ENCODE data around the gene OLFM1. TPM values are rescaled to one million over a fixed set of nuclear protein-coding genes. Genes with fewer than 3 reads are reported as not detected.

OLFM1 gene
- total RNA-seq, 2 donors from 2014 or later: 11.0 to 23.2 TPM

DNA sequence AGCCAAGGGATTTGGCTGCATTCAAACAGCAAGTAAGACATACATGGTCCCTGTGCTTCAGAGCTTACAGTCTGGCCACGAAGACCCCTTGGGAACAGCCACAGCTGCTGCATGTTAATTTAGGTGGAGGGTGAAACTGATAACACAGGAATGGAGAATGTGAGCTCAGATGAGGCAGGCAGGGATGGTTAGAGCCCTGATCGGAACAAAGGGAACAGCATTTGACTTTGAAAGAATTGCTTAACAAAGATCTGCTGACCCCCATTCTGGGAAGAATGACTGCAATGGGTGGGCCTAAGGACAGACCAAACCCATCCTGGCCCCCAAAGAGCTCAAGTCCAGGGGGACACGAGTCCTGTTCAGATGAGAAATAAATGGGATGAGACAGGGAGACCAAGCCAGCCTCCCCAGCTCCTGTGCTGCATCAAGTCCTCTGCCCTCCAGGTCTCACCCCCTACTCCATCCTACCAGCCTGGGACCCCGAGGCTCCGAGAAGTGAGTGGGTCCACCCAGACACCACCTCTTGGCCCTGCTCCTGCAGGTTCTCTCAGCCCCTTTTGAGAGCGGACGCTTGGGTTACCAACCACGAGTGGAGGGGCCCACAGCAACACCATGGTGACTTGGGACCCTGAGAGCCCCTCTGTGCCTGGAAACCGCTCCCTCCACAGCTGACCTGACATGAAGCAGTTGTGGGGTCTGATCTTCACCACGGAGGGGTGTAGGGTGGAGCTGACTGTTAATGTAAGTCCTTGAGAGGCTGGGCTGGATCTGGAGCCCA is 50.8 kb downstream of the OLFM1 start:
- Mint-ChIP-seq H3K4me3 (no peak overlapping the region), H3K27ac (peak overlapping the region; percentile 77), H3K27me3 (ENCODE audit: insufficient read depth) (no peaks in the 10 kb centered on the region), H3K36me3 (ENCODE audit: low read depth) (no peaks in the 10 kb centered on the region), H3K9me3 (peaks cover 27% of the 10 kb centered on the region), H3K4me1 (peaks cover 14% of the 10 kb centered on the region)
- H3K4me3 ChIP-seq (ENCODE audit: low read length): peak overlapping the region; percentile 10
- H3K27ac ChIP-seq (ENCODE audit: low read depth, low read length): no peak overlapping the region
- 93 to 97% methylated on average over 5 to 10 of the region's 10 CpGs for WGBS, 2 experiments (ENCODE audit: insufficient coverage in 1 of 2, insufficient read length in 1 of 2)
- peaks cover 24% of the 10 kb centered on the region for H3K9me3 ChIP-seq (ENCODE audit: control insufficient read depth, low read length)
- no peaks in the 10 kb centered on the region for H3K27me3 ChIP-seq (ENCODE audit: control insufficient read depth, insufficient read depth, low read length, poor library complexity, severe bottlenecking)
- TF ChIP-seq, protein P1, sequence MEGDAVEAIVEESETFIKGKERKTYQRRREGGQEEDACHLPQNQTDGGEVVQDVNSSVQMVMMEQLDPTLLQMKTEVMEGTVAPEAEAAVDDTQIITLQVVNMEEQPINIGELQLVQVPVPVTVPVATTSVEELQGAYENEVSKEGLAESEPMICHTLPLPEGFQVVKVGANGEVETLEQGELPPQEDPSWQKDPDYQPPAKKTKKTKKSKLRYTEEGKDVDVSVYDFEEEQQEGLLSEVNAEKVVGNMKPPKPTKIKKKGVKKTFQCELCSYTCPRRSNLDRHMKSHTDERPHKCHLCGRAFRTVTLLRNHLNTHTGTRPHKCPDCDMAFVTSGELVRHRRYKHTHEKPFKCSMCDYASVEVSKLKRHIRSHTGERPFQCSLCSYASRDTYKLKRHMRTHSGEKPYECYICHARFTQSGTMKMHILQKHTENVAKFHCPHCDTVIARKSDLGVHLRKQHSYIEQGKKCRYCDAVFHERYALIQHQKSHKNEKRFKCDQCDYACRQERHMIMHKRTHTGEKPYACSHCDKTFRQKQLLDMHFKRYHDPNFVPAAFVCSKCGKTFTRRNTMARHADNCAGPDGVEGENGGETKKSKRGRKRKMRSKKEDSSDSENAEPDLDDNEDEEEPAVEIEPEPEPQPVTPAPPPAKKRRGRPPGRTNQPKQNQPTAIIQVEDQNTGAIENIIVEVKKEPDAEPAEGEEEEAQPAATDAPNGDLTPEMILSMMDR (conservative IDR thresholded peaks at IDR 0.05): no peak
- no peaks in the 10 kb centered on the region for H3K36me3 ChIP-seq (ENCODE audit: control insufficient read depth, insufficient read depth, low read length)
- H3K9ac ChIP-seq (ENCODE audit: extremely low read depth, low read length, poor library complexity, severe bottlenecking): no peak overlapping the region
- DNase-seq: no peak
- peaks cover 2% of the 10 kb centered on the region for H3K4me1 ChIP-seq (ENCODE audit: control insufficient read depth, insufficient read depth, low read length)

DNA sequence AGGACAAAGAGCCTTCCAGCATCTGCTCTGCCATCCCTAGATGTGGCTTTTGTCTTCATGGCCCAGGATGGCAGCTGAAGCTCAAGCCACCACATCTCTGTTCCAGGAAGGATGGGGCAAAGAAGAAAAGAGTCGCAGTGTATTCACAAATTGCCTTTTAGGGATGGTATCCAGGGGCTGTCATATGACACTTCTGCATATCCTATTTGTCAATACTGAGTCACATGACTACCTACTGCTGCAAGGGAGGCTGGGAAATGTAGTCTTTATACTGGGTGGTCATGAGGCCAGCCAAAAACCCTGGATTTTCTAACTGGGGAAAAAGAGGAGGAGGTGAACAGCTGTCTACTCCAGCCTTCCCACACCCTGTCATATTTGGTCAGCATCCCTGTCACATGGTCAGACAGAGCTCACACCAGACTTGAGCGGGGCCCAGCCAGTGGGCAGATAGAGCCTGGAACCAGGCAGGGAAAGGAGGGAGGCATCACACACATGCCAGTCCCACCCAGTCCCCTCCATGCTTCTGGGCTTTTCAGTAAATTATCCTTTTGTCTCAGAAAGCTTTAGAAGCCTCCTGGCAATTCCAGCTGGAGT is 52.0 kb downstream of the OLFM1 start:
- peaks cover 24% of the 10 kb centered on the region for H3K9me3 ChIP-seq (ENCODE audit: control insufficient read depth, low read length)
- no peak for DNase-seq
- WGBS, 2 experiments (ENCODE audit: insufficient coverage in 1 of 2, insufficient read length in 1 of 2): 92 to 100% methylated on average over 1 to 2 of the region's 2 CpGs
- H3K4me3 Mint-ChIP-seq: no peak overlapping the region
- H3K4me3 ChIP-seq (ENCODE audit: low read length): peak overlapping the region; percentile 10
- H3K27ac ChIP-seq (ENCODE audit: low read depth, low read length): no peak overlapping the region
- no peak overlapping the region for H3K9ac ChIP-seq (ENCODE audit: extremely low read depth, low read length, poor library complexity, severe bottlenecking)
- TF ChIP-seq, protein P1 (conservative IDR thresholded peaks at IDR 0.05): no peak
- H3K27me3 Mint-ChIP-seq (ENCODE audit: insufficient read depth): no peaks in the 10 kb centered on the region
- no peak overlapping the region for H3K27ac Mint-ChIP-seq
- H3K27me3 ChIP-seq (ENCODE audit: control insufficient read depth, insufficient read depth, low read length, poor library complexity, severe bottlenecking): no peaks in the 10 kb centered on the region
- no peaks in the 10 kb centered on the region for H3K36me3 Mint-ChIP-seq (ENCODE audit: low read depth)
- peaks cover 2% of the 10 kb centered on the region for H3K4me1 ChIP-seq (ENCODE audit: control insufficient read depth, insufficient read depth, low read length)
- peaks cover 27% of the 10 kb centered on the region for H3K9me3 Mint-ChIP-seq
- H3K36me3 ChIP-seq (ENCODE audit: control insufficient read depth, insufficient read depth, low read length): no peaks in the 10 kb centered on the region
- peaks cover 18% of the 10 kb centered on the region for H3K4me1 Mint-ChIP-seq

DNA sequence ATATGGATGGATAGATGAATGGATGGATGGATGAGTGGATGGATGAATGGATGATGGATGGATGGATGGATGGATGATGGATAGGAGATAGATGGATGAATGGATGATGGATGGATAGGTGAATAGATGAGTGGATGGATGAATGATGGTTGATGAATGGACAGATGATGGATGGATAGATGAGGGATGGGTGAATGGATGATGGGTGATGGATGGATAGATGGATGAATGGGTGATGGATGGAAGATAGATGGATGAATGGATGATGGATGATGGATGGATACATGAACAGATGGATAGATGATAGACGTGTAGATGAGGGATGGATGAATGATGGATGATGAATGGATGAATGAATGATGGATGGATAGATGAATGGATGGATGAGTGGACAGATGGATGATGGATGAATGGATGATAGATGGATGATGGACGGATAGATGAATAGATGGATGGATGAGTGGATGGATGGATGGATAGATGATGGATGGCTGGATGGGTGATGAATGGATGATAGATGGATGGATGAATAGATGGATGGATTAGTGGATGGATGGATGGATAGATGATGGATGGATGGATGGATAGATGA is 53.8 kb downstream of the OLFM1 start:
- no peak overlapping the region for H3K27ac Mint-ChIP-seq
- H3K27me3 Mint-ChIP-seq (ENCODE audit: insufficient read depth): no peaks in the 10 kb centered on the region
- Histone ChIP-seq H3K4me3 (ENCODE audit: low read length) (no peak overlapping the region), H3K9me3 (ENCODE audit: control insufficient read depth, low read length) (peaks cover 24% of the 10 kb centered on the region), H3K27me3 (ENCODE audit: control insufficient read depth, insufficient read depth, low read length, poor library complexity, severe bottlenecking) (no peaks in the 10 kb centered on the region), H3K9ac (ENCODE audit: extremely low read depth, low read length, poor library complexity, severe bottlenecking) (no peak overlapping the region), H3K36me3 (ENCODE audit: control insufficient read depth, insufficient read depth, low read length) (no peaks in the 10 kb centered on the region), H3K27ac (ENCODE audit: low read depth, low read length) (no peak overlapping the region), H3K4me1 (ENCODE audit: control insufficient read depth, insufficient read depth, low read length) (peaks cover 2% of the 10 kb centered on the region)
- peaks cover 27% of the 10 kb centered on the region for H3K9me3 Mint-ChIP-seq
- H3K4me3 Mint-ChIP-seq: no peak overlapping the region
- whole genome bisulfite sequencing, 2 experiments (ENCODE audit: insufficient coverage in 1 of 2, insufficient read length in 1 of 2): 86 to 87% methylated on average over 2 of the region's 2 CpGs
- TF ChIP-seq, protein P1 (conservative IDR thresholded peaks at IDR 0.05): no peak
- H3K4me1 Mint-ChIP-seq: peaks cover 19% of the 10 kb centered on the region
- DNase-seq: no peak
- no peaks in the 10 kb centered on the region for H3K36me3 Mint-ChIP-seq (ENCODE audit: low read depth)
